Fibroblast of peridontal ligament (primary cell): ENCODE data around the gene NTM.
"Not testable (repeated sequence)": the region's sequence is repeated elsewhere in the genome, so short reads cannot be mapped to it uniquely, and the experiment has no call there.

Source experiments
- DNase-seq: peaks from one replicate; pipeline ENCODE4 v3.0.0-alpha.2; 2010; ENCODE audit errors: extremely low read depth

The NTM gene

GRCh38 chr11:131370090-131370751 lies at the start of gene NTM:
NTM (plus strand) TSS chr11:131370615.
- DNase-seq, result peak; percentile 50

DNA sequence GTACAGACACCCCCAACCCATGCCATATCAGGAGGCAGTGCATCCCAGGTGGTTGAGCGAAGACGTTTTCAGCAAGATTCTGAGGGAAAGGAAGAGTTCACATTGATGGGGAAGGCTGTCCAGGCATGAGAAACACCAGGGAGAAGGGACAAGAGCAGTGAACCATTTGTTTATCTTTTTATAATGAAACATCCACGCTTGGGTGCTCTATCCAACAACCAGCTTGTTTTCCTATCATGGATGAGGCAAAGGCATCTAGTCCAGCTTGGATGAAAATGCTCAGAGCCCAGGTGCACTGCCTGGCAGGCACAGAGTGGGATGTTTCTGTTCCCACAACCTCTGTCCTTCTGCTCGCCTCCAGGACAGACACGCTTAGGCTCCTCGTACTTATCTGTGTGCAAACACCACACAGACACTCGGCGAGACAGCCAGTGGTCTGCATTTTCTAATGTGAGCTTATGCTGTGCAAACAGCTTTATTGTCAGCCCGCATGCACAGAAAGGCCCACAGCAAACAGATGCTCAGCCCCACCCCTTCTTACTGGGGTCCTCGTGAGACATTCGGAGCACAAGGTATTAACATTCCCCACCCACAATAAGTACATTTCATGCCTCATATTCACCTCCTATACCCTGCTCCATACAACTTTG lies 45.4 kb upstream of the NTM start:
- DNase-seq, result no peak

- no peak for DNase-seq
These were observed 43.6 kb upstream of the NTM start for GRCh38 chr11:131326829-131327228.

DNA sequence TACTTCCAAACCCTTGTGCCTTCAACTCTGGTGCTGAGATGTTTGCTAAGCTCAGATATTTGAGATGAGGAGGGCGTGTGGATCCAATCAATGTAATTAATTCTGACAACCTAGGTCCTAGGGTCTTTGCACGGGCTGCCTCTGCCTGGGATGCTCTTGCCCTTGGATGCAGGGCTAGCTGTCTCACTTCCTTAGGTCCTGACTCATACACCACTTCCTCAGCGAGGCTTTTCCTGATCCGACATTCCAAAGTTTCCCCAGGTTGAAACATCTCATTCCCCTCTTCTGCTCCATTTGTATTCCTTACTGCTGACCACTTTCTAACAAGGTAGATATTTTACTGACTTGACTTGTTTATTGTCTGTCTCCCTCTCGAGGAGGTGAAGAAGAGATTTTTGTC lies 43.0 kb upstream of the NTM start:
- no peak for DNase-seq

DNA sequence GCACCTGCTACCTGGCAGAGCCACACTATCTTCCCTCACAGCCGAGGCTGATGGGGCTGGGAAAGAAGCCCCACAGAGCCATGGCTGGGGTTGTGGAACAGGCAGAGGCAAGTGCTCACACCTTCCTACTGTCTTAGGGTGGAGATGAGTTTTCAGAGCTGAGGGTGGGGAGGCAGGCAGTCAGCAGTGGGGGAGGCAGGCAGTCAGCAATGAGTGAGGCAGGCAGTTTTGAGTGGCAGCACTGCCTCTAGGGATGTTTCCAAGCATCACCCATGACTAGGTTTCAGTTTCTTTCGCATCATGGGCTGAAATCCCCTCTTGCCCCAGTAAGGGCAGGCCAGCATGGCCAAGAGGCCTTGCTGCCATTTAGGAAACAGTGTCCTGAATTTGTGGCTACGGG lies 41.6 kb upstream of the NTM start:
- no peak for DNase-seq

DNA sequence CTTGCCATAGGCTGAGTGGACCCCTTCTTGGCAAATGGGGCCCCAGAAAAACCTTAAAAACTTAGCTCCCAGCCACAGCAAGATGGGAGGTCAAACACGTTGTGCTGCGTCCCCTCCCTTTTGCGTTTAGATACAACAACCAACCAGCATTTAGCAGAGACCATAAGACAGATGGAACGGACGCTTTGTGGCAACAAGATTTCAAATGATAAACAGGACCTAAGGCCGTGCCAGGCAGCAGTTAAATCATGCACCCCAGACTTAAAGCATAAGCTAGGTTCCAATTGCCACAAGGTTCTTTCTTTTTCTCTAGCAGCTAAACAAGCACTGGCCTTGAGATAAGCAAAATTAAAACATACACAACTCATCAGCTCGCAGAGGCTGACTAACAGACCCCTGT lies 39.4 kb upstream of the NTM start:
- DNase-seq, result no peak

- DNase-seq, result no peak
These were observed 38.9 kb upstream of the NTM start for GRCh38 chr11:131331546-131331945.

- no peak for DNase-seq
These were observed 35.8 kb upstream of the NTM start for GRCh38 chr11:131334601-131335000.

GRCh38 chr11:131341900-131342299 lies 28.5 kb upstream of the NTM start:
- peak; percentile 5 for DNase-seq

DNA sequence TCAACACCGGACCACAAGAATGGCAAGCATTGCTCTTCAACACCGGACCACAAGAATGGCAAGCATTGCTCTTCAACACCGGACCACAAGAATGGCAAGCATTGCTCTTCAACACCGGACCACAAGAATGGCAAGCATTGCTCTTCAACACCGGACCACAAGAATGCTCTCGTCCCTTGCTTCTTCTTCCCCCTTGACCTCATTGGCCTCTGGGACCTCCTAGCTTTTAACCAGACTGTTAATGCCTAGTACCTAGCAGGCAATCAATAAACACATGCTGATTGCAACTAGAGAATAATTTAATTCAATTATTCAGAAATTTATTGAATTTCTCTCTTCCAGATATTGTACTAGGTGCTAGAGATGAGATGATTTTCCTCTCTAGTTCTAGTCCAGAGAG lies 28.0 kb upstream of the NTM start:
- not testable (repeated sequence) for DNase-seq

DNA sequence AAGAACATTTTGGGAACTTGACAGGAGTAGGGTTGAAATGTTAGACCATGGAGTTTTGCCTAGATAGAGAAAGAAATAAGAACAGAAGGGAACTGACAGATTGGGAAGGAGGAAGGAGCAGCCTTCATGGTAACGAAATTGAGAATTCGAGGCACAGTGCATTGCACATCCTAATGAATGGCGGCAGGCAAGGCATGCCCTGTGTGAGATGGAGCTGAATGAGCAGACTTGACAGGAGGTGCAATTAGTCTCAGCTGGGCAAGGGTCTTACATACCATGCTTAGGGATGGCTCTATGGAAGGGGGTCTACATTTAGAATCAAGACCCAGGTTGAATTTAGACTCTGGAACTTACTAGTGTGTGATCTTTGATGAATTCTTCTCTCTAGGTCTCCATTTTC lies 25.0 kb upstream of the NTM start:
- DNase-seq, result no peak

DNA sequence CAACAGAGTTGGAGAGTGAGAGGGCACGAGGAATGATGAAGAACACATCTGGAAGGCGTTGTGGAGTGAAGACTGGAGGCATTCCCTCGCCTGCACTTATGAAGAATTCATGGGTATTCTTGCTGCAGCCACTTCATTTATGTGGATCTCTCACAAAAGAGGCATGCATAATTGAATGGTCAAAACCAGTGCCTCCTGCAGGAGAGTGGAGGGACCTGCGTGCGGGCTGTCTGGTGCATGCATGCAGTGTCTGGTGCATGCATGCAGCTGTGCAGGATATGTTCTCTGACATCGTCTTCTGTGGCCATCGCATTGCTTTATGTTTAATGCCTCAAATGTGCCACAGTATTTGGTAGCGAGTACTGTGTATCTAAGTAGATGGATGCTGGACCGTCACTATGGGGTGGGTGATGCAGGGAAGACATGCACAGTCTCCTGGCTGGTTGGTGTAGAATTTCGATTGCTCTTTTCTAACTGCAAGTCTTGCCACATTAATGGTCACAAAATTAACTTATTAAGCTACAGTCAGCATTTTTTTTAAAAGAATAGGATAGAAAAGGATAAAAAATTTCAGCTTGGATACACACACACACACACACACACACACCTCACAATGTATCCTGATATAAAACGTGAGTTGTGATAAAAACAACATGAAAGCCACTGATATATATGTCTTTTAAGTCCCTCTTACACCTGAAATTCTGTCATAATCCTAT lies 20.9 kb upstream of the NTM start:
- DNase-seq, result no peak

DNA sequence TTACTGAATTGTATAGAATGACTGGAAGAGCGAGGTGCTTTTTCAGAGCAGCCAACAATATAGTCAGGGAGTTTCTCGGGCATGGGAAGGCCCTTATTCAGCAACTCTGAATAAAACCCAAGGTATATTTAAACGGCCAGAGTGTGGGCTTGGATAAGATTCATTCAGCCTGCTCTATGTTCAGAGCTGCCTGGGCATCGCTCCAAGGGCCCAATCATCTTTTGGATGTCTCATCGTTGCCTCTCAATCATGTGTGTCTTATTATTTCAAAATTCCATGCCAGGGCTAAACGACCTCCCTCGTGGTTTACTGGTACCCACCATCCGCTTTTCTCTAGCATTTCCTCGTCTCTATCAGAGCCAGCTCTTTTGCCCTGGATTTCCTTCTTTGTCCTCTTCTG lies 19.5 kb upstream of the NTM start:
- DNase-seq, result peak; percentile 3

DNA sequence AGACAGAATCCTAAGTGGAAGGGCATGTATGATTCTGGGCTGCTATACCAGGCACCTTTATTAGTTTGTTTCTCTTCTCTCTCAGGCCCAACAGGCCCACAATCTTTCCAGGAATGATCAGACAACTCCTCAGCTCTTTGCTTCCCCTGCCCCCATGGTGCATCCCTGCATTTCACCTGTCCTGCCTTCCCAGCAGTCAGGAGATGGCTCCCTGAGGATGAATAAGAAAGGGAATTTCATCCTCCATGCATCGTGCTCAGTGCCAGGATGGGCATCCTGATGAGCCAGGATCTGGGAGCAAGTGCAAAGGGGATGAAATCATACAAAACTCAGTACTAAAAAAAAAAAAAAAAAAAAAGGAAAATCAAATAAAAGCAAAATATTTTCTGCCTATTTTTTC lies 18.6 kb upstream of the NTM start:
- DNase-seq, result no peak

GRCh38 chr11:131353766-131354165 lies 16.6 kb upstream of the NTM start:
- DNase-seq, result no peak

DNA sequence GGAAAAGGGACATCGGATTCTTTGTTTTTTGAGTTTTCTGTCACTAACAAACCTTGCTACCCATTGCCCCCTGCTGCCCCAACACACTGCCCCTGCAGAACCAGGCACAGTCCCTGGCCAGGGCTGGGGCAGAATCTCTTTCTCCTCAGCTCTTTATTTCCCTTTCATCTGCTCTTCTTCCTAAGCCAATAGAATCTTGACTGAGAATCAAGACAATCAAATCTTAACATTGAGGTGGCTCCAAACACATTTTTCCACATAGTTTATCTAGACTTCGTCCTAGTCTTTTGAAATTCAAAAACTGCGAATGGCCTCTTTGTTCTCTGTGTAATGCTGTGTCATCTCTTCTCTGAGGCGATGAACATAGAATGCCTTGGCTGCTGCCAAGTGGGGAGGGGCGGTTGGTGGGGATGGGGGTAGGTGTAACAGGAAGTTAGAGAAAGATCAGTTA lies 16.1 kb upstream of the NTM start:
- DNase-seq, result no peak

- DNase-seq, result peak; percentile 33
These were observed 14.2 kb upstream of the NTM start for GRCh38 chr11:131356206-131356605.

DNA sequence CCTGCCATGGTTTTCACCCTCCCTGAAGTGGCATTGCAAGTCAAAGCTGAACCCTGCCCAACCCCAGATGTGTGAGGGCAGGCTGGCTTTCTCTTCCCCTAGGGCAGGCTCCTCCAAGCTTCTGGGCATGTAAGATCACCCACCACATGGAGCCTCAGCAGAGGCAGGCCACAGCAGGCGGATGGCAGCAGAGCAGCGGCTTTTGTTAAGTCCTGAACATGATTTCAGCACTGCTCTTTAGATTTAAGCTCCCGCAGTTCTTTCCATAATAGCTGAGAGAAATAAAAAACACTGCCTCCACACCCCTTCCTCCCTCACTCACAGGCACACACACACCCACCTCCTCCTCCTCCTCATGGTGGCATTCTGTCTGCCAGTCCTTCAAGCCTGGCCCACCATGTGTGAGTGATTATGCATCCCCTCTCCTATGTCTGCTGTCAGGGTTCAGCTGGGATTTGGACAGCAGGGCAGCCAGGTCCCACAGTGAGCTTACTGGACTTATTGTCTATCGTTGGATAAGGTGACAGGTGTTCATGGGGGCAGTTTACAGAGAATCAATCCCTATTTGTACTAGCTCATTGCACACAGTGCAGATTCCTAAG lies 5.0 kb upstream of the NTM start:
- no peak for DNase-seq

GRCh38 chr11:131370901-131371790 lies 731 bp downstream of the NTM start:
- no peak for DNase-seq

- no peak for DNase-seq
These were observed 1.3 kb downstream of the NTM start for GRCh38 chr11:131371791-131372104.

DNA sequence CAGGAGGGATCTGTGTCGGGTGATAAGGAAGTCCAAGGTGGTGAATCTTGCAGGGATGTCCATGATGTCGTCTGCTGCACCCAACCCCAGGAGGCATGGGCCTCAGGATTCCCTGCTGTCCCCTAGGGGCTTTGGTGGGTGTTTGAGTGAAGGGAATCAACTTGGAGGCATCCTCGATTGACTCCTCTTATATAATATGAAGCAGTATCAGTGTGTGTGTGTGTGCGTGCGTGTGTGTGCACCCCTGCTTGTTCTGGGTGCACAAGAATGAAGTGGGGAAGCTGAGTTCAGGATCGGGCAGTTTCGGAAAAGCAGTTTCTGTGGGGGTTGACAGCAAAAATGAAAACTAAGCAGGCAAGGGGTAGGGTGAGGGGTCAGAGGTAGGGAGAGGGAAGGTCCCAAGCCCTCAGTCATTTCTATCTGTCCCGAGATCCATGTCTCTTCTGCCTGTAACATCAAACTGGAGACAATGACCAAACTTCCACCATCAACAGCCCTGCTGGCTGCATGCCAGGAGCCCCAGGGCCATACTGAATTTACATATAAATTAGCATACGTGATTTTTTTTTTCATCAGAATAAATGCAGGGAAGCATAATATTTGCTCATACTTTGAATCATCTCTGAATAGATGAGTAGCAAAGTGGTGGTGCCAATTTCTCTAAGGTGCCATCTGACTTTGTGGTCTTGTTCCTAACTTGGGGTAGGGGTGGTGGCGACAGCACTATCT lies 2.0 kb downstream of the NTM start:
- no peak for DNase-seq
